HAP-1 (cell line): Measurements from ENCODE around the gene POLDIP2.
A peak's percentile ranks its signal among the peaks of the same experiment; 100 is the strongest.
"Not testable (repeated sequence)": the region's sequence is repeated elsewhere in the genome, so short reads cannot be mapped to it uniquely, and the experiment has no call there.

ENCODE experiments used
- DNase-seq, 2 experiments: peaks; one replicate each; pipeline ENCODE4 v3.0.0-alpha.2; 2016 to 2020; ENCODE audit warnings: low spot score in 2 of 2
- H3K27me3 ChIP-seq: fragments of 250-450 bp; sonication (Bioruptor Pico); 2 replicates; pipeline ENCODE4 v1.5.1; 2020; ENCODE audit warnings: low read depth, mild to moderate bottlenecking, moderate library complexity
- H3K36me3 ChIP-seq: fragments of 250-450 bp; sonication (Bioruptor Pico); replicated peaks from 2 replicates; pipeline ENCODE4 v1.5.1; 2020; ENCODE audit warnings: mild to moderate bottlenecking
- H3K4me1 ChIP-seq: fragments of 250-450 bp; sonication (Bioruptor Pico); 2 replicates; pipeline ENCODE4 v1.5.1; 2020; ENCODE audit warnings: mild to moderate bottlenecking
- H3K4me3 ChIP-seq: fragments of 250-450 bp; sonication (Bioruptor Pico); 2 replicates; pipeline ENCODE4 v1.5.1; 2020; ENCODE audit warnings: mild to moderate bottlenecking, moderate library complexity
- H3K9me3 ChIP-seq: fragments of 250-450 bp; sonication (Bioruptor Pico); 2 replicates; pipeline ENCODE4 v1.5.1; 2020; ENCODE audit warnings: mild to moderate bottlenecking, moderate library complexity
- in situ Hi-C: fragments of 300-500 bp; cut with MboI; formaldehyde crosslinking; loops from 3 replicates; pipeline ENCODE4 v1.14.3; 2020; ENCODE audit warnings: low sequenced_read_pairs, inconsistent platforms, mixed read lengths

Gene POLDIP2

GRCh38 chr17:28345419-28346198, 11.7 kb downstream of the POLDIP2 start:
- Histone ChIP-seq H3K4me1 (no peaks in the 10 kb centered on the region), H3K4me3 (no peak overlapping the region), H3K27me3 (no peaks in the 10 kb centered on the region), H3K36me3 (peaks cover 68% of the 10 kb centered on the region), H3K9me3 (no peaks in the 10 kb centered on the region)
- in situ Hi-C loops: no loop called here
- DNase-seq: no peak

GRCh38 chr17:28344435-28344901, 12.9 kb downstream of the POLDIP2 start:
- H3K27me3 ChIP-seq: no peaks in the 10 kb centered on the region
- H3K36me3 ChIP-seq: peaks cover 56% of the 10 kb centered on the region
- in situ Hi-C loops: no loop called here
- H3K4me1 ChIP-seq: no peaks in the 10 kb centered on the region
- no peak for DNase-seq
- no peak overlapping the region for H3K4me3 ChIP-seq
- H3K9me3 ChIP-seq: no peaks in the 10 kb centered on the region

DNA sequence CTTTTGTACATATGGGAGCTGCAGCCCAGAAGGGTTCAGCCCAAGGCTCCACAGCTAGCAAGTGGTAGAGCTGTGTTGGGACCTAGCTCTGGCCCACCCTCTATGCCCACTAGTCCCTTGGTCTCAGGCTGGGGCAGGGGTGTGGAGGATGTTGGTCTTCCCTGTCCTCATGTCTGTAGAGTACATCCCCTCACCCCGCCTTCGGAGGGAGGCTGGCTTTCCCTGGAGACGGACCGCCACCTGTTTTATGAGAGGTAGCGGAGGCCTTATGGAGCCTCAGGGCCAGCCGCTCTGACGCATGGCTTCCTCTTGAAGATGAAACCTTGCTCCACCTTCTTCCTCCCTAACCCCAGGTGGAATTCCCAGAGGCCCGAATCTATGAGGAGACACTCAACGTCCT, 13.3 kb downstream of the POLDIP2 start:
- in situ Hi-C loops: no loop called here
- DNase-seq: no peak
- H3K4me3 ChIP-seq: no peak overlapping the region
- H3K4me1 ChIP-seq: no peaks in the 10 kb centered on the region
- H3K27me3 ChIP-seq: no peaks in the 10 kb centered on the region
- no peaks in the 10 kb centered on the region for H3K9me3 ChIP-seq
- peaks cover 55% of the 10 kb centered on the region for H3K36me3 ChIP-seq

DNA sequence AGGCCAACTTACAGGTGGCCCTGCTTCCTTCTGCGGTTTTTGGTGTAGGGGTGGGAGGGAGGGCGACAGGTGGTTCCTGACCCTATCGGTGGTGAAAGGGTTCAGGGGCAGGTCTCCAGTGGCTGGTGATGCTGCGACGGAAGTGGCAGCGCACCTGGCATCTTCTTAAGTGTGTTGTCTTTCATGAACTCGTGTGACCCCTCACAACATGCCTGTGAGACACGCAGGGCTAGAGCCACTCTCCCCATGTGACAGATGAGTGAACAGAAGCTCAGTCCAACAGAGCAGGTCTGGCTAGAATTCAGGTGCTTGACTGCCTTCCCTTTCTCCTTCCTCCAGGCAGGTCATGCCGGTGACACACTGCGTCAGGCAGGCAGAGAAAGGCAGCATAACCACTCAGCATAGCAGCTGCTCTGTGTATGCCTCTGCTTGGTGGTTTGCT, 13.8 kb downstream of the POLDIP2 start:
- Histone ChIP-seq H3K36me3 (peaks cover 50% of the 10 kb centered on the region), H3K4me1 (no peaks in the 10 kb centered on the region), H3K9me3 (no peaks in the 10 kb centered on the region), H3K27me3 (no peaks in the 10 kb centered on the region), H3K4me3 (no peak overlapping the region)
- in situ Hi-C loops: no loop called here
- no peak for DNase-seq

DNA sequence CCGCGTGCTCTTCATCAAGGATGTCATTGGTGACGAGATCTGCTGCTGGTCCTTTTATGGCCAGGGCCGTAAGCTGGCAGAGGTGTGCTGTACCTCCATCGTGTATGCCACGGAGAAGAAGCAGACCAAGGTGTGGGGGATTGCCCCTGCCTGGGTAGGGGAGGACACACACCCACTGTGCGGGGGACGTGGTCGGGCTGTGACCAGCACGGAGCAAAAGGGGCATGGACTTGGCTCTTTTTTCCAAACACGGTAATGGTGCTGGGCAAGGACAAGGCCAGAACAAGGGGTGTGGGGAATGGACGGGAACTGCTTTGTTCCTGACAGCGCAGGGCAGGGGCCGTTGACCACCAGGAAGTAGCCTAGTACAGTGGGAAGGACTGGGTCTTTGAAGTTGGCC, 15.0 kb downstream of the POLDIP2 start:
- Histone ChIP-seq H3K4me3 (no peak overlapping the region), H3K36me3 (peaks cover 38% of the 10 kb centered on the region), H3K27me3 (no peaks in the 10 kb centered on the region), H3K4me1 (no peaks in the 10 kb centered on the region), H3K9me3 (no peaks in the 10 kb centered on the region)
- in situ Hi-C loops: no loop called here
- no peak for DNase-seq

DNA sequence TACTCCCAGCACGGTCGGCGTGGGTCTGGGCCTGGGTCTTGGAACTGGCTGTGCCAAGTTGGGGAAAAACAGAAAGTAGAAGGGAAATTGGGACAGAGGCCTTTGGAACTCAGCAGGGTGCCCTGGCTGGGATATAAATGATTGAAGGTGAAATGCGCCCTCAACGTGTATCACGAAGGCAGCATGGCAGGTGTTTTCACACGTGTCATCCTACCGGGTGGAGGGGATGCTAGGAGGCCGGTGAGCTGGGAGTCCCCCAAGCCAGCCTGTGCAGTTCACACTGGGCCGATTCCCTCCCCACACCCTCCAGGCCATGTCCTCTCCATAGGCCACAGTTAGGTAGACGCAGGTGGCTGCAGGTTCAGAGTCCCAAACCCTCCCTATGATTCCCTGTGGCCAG, 15.8 kb downstream of the POLDIP2 start:
- in situ Hi-C loops: no loop called here
- Histone ChIP-seq H3K27me3 (no peaks in the 10 kb centered on the region), H3K36me3 (peaks cover 30% of the 10 kb centered on the region), H3K4me3 (no peak overlapping the region), H3K4me1 (peaks cover 4% of the 10 kb centered on the region), H3K9me3 (no peaks in the 10 kb centered on the region)
- DNase-seq: no peak

- no peaks in the 10 kb centered on the region for H3K9me3 ChIP-seq
- in situ Hi-C loops: no loop called here
- DNase-seq: no peak
- no peaks in the 10 kb centered on the region for H3K27me3 ChIP-seq
- H3K4me3 ChIP-seq: no peak overlapping the region
- peaks cover 6% of the 10 kb centered on the region for H3K4me1 ChIP-seq
- peaks cover 19% of the 10 kb centered on the region for H3K36me3 ChIP-seq
Observed at GRCh38 chr17:28340374-28340773, 17.0 kb downstream of the POLDIP2 start.

DNA sequence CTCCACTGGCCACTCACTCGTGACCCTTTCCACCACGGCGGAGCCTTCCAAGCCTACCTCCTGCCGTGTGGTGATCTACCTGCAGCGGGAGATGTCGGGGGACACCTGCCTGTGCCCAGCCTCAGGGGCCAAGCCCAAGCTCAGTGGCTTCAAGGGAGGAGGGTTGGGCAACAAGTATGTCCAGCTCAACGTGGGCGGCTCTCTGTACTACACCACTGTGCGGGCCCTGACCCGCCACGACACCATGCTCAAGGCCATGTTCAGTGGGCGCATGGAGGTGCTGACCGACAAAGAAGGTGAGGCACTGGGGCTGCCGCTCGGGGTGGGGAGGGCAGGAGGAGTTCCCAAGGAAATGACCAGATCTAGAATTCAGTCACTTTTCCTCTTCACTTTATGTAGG, 17.9 kb downstream of the POLDIP2 start:
- no peak for DNase-seq
- Histone ChIP-seq H3K27me3 (no peaks in the 10 kb centered on the region), H3K4me3 (no peak overlapping the region), H3K4me1 (peaks cover 9% of the 10 kb centered on the region), H3K9me3 (no peaks in the 10 kb centered on the region), H3K36me3 (peaks cover 18% of the 10 kb centered on the region)
- in situ Hi-C loops: no loop called here

- H3K4me3 ChIP-seq, H3K27me3 ChIP-seq, H3K9me3 ChIP-seq, DNase-seq, in situ Hi-C loops: not testable (repeated sequence)
- Histone ChIP-seq H3K4me1 (peaks cover 12% of the 10 kb centered on the region), H3K36me3 (peaks cover 18% of the 10 kb centered on the region)
Observed at GRCh38 chr17:28338769-28339212, 18.5 kb downstream of the POLDIP2 start.

DNA sequence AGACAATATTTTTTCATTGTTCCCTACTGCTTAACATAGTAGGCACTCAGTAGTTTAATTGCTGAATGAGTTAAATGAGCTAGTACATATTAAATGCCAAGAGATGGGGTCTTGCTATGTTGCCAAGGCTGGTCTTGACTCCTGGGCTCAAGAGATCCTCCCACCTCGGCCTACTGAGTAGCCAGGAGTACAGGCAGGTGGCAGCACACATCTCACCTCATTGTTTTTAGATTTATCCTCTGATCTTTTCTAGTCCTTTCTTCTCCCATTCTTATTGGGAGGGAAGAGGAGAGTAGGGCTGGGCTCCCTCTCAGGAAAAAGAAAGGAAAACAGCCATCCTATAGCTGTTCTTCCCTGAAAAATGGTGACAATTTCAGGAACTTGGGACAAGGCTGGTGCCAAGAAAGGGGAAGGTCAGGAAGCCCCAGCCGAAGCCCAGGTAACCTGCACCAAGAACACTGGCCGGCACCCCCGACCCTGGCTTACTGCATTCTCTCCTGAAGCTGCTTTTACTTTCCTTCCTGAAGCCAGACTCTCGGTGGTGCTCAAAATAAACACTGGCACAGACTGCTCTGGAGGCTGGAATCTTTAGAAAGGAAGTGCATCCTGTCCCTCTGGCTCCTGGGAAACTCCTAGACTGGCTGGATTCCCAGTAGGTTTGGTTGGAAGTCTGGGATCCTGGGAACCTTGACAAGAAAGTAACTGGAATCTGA, 19.1 kb downstream of the POLDIP2 start:
- peaks cover 12% of the 10 kb centered on the region for H3K4me1 ChIP-seq
- DNase-seq: no peak
- in situ Hi-C loops: no loop called here
- H3K9me3 ChIP-seq: no peaks in the 10 kb centered on the region
- H3K4me3 ChIP-seq: no peak overlapping the region
- no peaks in the 10 kb centered on the region for H3K27me3 ChIP-seq
- H3K36me3 ChIP-seq: peaks cover 18% of the 10 kb centered on the region

DNA sequence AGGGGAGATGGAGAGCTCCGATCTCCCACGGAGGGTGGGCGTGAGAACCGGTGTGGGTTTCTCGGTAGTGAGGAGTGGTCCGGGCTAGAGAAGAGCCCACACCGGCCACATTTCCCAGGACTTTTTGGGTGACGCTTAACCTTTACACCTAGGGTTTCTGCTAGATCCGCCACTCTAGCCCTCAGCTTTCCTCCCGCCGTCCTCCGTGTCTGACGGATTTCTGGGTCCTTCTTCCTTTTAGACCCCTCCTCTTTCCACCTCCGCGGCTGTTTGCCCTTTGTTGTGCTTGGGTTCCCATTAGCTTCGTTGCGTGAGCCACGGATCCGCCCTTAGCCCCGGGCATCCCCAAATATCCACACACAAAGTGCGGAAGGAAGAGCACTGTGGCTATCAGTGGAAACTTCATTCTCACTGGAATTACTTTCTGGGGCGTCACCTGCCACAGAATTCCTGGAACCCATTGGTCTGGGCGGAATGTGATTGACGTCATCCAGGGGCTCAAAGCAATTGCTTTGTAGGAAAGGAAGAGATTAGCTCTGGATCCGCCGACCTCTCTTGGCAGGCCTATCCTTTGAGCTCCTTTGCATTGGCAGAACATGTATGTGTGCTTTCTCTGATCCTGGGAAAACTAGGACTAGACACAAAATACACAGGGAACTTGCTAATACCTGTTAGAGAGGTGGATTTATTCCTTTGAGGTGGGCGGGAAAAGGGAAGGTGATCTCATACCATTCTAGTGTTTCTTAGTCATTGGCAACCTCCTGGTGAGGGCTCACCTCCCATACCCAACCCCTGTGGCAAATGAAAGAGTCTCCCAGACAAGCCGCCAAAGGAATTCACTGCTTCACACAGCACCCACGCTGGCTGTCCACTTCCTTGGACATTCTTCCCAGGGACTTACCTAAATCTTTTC, 21.1 kb downstream of the POLDIP2 start:
- peak; percentile 83 to 85 for DNase-seq
- no peaks in the 10 kb centered on the region for H3K27me3 ChIP-seq
- peak overlapping the region; percentile 78 for H3K4me3 ChIP-seq
- H3K9me3 ChIP-seq: no peaks in the 10 kb centered on the region
- in situ Hi-C loops: no loop called here
- H3K4me1 ChIP-seq: peaks cover 12% of the 10 kb centered on the region
- H3K36me3 ChIP-seq: peaks cover 7% of the 10 kb centered on the region

DNA sequence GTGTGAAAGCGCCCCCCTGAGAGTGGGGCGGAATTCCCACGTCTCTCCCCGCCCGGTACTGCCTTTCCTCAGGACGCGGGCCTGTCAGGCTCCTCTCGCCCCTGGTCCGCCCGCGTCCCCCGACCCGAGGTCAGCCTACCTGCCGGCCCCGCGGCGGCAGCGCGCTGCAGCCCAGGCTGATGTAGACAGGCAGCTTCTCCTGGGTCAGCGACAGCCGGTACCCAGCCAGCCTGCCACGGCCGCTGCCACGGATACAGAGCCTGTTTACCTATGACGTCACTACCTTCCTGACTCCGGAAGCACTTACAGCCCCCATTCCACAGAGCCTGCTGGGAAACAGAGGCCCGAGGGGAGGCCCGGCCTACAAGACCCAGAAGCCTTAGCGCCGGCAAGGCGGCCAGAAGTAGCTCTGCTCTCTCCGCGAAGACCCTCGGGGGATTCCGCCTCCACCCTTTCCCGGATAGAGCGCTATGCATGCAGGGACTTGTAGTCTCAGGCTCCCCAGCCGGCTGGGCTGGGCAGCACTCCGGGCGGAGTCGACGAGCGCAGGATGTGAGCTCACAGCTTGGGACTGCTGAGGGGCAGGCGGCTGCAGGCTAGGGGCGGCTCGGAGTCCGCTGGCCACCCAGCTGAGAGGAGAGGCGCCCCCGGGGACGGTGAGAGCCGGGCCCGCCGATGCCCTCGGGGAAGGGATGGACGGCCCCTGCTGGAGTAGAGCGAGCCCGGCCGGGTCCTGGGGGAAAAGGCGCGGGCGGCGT, 21.9 kb downstream of the POLDIP2 start, which contains the start of the genes IFT20 and TNFAIP1:
Gene IFT20 (minus strand): TSS at position 272 of the 758 bp plus-strand sequence. CDS start 3,487 bp downstream, outside the sequence.
Gene TNFAIP1 (plus strand): TSS at position 561 of the 758 bp plus-strand sequence. CDS start 3,761 bp downstream, outside the sequence.
- peak; percentile 99 for DNase-seq
- no peaks in the 10 kb centered on the region for H3K9me3 ChIP-seq
- in situ Hi-C loops: no loop called here
- peaks cover 8% of the 10 kb centered on the region; the same call in 1 of the 2 replicates for H3K36me3 ChIP-seq
- peaks cover 12% of the 10 kb centered on the region for H3K4me1 ChIP-seq
- H3K27me3 ChIP-seq: no peaks in the 10 kb centered on the region
- H3K4me3 ChIP-seq: peak within 1 kb of the TSS; percentile 78
